ENCODE results near the gene LDHD. TPM values are rescaled to one million over a fixed set of nuclear protein-coding genes. Genes with fewer than 3 reads are reported as not detected.

The LDHD gene
- total RNA-seq, 3 donors from 2014 or later: 52.6 to 132 (median 67.2) TPM

- TF ChIP-seq, protein P1, sequence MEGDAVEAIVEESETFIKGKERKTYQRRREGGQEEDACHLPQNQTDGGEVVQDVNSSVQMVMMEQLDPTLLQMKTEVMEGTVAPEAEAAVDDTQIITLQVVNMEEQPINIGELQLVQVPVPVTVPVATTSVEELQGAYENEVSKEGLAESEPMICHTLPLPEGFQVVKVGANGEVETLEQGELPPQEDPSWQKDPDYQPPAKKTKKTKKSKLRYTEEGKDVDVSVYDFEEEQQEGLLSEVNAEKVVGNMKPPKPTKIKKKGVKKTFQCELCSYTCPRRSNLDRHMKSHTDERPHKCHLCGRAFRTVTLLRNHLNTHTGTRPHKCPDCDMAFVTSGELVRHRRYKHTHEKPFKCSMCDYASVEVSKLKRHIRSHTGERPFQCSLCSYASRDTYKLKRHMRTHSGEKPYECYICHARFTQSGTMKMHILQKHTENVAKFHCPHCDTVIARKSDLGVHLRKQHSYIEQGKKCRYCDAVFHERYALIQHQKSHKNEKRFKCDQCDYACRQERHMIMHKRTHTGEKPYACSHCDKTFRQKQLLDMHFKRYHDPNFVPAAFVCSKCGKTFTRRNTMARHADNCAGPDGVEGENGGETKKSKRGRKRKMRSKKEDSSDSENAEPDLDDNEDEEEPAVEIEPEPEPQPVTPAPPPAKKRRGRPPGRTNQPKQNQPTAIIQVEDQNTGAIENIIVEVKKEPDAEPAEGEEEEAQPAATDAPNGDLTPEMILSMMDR (IDR thresholded peaks at IDR 0.05): no peak
- Histone ChIP-seq H3K36me3 (ENCODE audit: low read depth) (no peaks in the 10 kb centered on the region), H3K4me1 (ENCODE audit: low read depth) (peaks cover 4% of the 10 kb centered on the region), H3K4me3 (peak overlapping the region; percentile 84), H3K9me3 (peaks cover 21% of the 10 kb centered on the region)
- intact Hi-C loops (cut with DNase I, micrococcal nuclease): no loop called here
- no peak for ATAC-seq
- no peak for DNase-seq
Observed at GRCh38 chr16:75147968-75148310, 31.4 kb upstream of the LDHD start.

GRCh38 chr16:75143941-75144340, 27.4 kb upstream of the LDHD start:
- no peak for ATAC-seq
- peaks cover under 1% of the 10 kb centered on the region for H3K4me1 ChIP-seq (ENCODE audit: low read depth)
- intact Hi-C loops (cut with DNase I, micrococcal nuclease): no loop called here
- H3K36me3 ChIP-seq (ENCODE audit: low read depth): no peaks in the 10 kb centered on the region
- TF ChIP-seq, protein P1 (IDR thresholded peaks at IDR 0.05): no peak
- H3K4me3 ChIP-seq: no peak overlapping the region
- H3K9me3 ChIP-seq: no peaks in the 10 kb centered on the region
- no peak for DNase-seq

DNA sequence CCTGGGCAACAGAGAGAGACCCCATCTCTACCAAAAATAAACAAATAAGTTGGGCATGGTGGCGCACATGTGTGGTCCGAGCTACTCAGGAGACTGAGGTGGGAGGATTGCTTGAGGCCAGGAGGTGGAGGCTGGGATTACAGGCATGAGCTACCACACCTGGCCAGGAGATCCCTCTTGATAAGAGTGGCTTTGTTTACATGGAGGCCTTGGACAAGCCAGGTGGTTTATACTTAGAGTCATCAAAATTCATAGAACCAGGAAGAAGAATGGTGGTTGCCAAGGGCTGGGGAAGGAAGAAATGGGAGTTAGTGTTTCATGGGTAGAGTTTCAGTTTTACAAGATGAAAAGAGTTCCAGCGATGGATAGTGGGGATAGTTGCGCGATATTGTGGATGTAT, 22.9 kb upstream of the LDHD start:
- DNase-seq (peak in 2 of 3 donors; percentile 38 to 43), ATAC-seq (peak; percentile 92)
- intact Hi-C loops (cut with DNase I, micrococcal nuclease): no loop called here
- H3K36me3 ChIP-seq (ENCODE audit: low read depth): no peaks in the 10 kb centered on the region
- TF ChIP-seq, protein P1 (IDR thresholded peaks at IDR 0.05): no peak
- no peak overlapping the region for H3K4me3 ChIP-seq
- peaks cover 8% of the 10 kb centered on the region for H3K4me1 ChIP-seq (ENCODE audit: low read depth)
- H3K9me3 ChIP-seq: no peaks in the 10 kb centered on the region

- intact Hi-C loops (cut with DNase I, micrococcal nuclease): no loop called here
- Histone ChIP-seq H3K4me3 (no peak overlapping the region), H3K9me3 (no peaks in the 10 kb centered on the region), H3K36me3 (ENCODE audit: low read depth) (no peaks in the 10 kb centered on the region), H3K4me1 (ENCODE audit: low read depth) (peaks cover 8% of the 10 kb centered on the region)
- ATAC-seq (no peak), DNase-seq (no peak)
- TF ChIP-seq, protein P1 (IDR thresholded peaks at IDR 0.05): no peak
Observed at GRCh38 chr16:75138636-75139035, 22.1 kb upstream of the LDHD start.

DNA sequence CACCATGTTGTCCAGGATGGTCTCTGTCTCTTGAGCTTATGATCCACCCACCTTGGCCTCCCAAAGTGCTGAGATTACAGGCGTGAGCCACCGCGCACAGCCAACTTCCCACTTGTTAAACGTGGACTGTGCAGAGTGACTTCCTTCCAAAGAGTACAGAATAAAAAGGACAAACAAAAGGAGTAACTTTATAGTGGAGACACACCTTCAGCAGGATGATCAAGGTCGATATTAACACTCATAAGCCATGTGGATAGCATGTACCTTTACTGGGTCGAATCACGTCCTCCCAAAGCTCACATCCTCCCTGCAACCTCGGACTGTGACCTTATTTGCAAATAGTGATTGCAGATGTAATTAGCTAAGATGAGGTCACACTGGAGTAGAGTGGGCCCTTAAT, 21.7 kb upstream of the LDHD start:
- intact Hi-C loops (cut with DNase I, micrococcal nuclease): no loop called here
- Histone ChIP-seq H3K36me3 (ENCODE audit: low read depth) (no peaks in the 10 kb centered on the region), H3K9me3 (no peaks in the 10 kb centered on the region), H3K4me3 (no peak overlapping the region), H3K4me1 (ENCODE audit: low read depth) (peaks cover 8% of the 10 kb centered on the region)
- DNase-seq: peak in 2 of 3 donors; percentile 38 to 52
- TF ChIP-seq, protein P1 (IDR thresholded peaks at IDR 0.05): no peak
- peak; percentile 84 for ATAC-seq

DNA sequence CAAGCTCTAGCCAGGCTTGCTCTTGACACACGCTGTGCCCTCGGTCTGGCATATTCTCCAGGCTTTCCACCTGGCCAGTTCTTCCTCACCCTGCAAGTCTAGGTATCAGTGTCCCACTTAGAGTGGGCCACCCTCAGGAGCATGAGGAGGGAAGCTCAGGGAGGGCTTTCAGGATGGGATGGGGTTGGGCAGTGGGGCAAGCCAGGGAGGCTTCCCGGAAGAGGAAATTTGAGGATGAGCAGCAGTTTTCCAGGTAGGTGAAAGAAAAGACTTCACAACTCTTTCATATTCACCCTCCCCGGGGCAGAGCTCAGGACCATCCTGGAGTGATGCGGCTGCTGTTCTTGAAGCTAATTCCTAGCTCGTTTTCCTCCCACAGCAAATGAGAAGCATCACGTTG, 14.5 kb upstream of the LDHD start:
- no peak overlapping the region for H3K4me3 ChIP-seq
- DNase-seq (no peak), ATAC-seq (no peak)
- intact Hi-C loops (cut with DNase I, micrococcal nuclease): no loop called here
- H3K4me1 ChIP-seq (ENCODE audit: low read depth): peaks cover 8% of the 10 kb centered on the region
- H3K9me3 ChIP-seq: peaks cover 3% of the 10 kb centered on the region
- TF ChIP-seq, protein P1 (IDR thresholded peaks at IDR 0.05): no peak
- H3K36me3 ChIP-seq (ENCODE audit: low read depth): no peaks in the 10 kb centered on the region

Measured in mucosa of descending colon (tissue), 3 donors.